GM12892 (cell line): ENCODE results near the gene UBL5.

ENCODE experiments used
- POLR2A ChIP-seq: IDR thresholded peaks from 2 replicates; pipeline ENCODE4 v1.6.1; 2011; ENCODE audit warnings: low read depth, low read length, control low read depth
- POLR2AphosphoS5 ChIP-seq: IDR thresholded peaks from 2 replicates; pipeline ENCODE4 v1.6.1; 2011; ENCODE audit warnings: low read depth, low read length, control low read depth

DNA sequence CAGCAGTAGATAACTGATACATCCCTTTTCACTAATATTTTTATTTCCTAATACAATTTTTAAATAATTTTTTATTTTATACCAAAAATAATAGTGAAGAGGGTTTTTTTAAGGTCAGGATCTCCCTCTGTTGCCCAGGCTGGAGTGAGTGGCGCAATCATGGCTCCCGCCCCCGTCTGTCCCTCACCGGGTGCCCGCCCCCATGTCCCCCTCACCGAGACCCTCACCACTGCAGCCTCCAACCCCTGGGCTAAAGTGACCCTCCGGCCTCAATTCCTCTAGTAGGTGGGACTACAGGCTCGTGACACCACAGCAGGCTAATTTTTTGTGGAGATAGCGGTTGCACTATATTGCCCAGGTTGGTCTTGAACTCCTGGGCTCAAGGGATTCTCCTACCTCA, 41.4 kb upstream of the UBL5 start:
- TF ChIP-seq POLR2AphosphoS5 (no peak), POLR2A (no peak)
